ENCODE measurements around the gene BAHD1. TPM values are rescaled to one million over a fixed set of nuclear protein-coding genes. Genes with fewer than 3 reads are reported as not detected.

Gene BAHD1
- total RNA-seq, 1 experiment from 2014 or later = 11.0 TPM

DNA sequence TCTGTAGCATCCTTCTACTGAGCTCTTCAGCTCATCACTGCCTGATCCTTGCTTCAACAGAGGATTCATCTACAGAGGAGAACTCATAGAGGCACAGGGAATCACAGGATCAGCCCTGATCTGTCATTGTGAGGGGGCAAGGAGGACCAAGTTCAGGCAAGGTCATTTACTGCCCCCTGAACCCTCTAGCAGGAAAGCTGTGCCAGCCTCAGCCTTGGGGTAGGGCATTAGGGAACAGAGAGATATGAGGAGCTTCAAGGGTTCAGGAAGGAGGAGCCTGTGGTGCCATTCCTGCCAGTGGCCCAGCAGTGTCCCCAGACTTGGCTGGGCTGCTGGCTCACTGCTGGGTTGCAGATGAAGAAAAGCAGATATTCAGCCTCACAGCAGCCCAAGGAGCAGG is 38.3 kb downstream of the BAHD1 start:
- DNase-seq = no peak
- Histone ChIP-seq H3K27me3 (no peaks in the 10 kb centered on the region), H3K27ac (no peak overlapping the region), H3K9me3 (replicated peaks) (no peaks in the 10 kb centered on the region), H3K36me3 (no peaks in the 10 kb centered on the region), H3K4me3 (no peak overlapping the region), H3K4me1 (peaks cover 22% of the 10 kb centered on the region)

DNA sequence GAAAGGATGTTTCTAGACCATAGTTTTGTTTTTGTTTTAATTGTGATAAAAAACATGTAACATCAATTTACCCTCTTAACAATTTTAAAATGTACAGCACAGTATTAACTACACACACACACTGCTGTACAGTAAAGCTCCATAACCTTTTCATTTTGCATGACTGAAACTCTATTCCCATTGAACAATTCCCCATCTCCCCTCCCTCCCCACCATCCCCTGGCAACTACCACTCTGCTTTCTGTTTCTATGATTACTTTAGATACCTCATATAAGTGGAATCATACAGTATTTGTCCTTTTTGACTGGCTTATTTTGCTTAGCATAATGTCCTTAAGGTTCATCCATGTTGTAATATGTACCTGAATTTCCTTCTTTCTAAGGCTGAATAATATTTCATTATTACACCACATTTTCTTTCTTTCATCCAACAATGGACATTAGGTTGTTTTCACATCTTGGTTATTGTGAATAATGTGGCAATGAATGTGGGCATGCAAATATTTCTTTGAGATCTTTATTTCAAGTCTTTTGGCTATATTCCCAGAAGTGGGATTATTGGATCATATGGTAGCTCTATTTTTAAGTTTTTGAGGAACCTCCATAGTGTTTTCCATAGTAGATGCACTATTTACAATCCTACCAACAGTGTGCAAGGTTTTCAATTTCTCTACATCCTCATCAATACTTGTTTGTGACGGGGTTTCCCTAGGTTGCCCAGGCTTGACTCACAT is 40.8 kb downstream of the BAHD1 start:
- H3K27ac ChIP-seq = no peak overlapping the region
- no peak overlapping the region for H3K4me3 ChIP-seq
- no peaks in the 10 kb centered on the region for H3K27me3 ChIP-seq
- H3K9me3 ChIP-seq (replicated peaks) = no peaks in the 10 kb centered on the region
- peaks cover 22% of the 10 kb centered on the region for H3K4me1 ChIP-seq
- H3K36me3 ChIP-seq = no peaks in the 10 kb centered on the region
- DNase-seq = peak in 1 of 2 experiments; percentile 28

DNA sequence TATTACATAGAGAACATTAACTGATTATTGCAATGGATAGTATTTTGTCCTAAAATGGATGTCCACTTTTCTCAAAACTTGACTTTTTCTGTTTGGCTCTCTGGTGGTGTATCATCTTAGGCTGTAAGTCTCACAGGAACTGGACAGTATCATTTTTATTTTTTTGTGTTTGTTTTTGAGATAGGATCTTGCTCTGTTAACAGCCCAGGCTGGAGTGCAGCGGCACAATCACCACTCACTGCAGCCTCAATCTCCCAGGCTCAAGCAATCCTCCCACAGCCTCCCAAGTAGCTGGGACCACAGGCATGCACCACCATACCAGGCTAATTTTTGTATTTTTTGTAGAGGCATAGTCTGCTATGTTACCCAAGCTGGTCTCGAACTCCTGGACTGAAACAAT is 43.2 kb downstream of the BAHD1 start:
- Histone ChIP-seq H3K9me3 (replicated peaks) (no peaks in the 10 kb centered on the region; the same call in 1 of the 2 replicates), H3K36me3 (no peaks in the 10 kb centered on the region), H3K27ac (no peak overlapping the region), H3K4me3 (no peak overlapping the region), H3K27me3 (no peaks in the 10 kb centered on the region), H3K4me1 (peaks cover 11% of the 10 kb centered on the region)
- DNase-seq = no peak

DNA sequence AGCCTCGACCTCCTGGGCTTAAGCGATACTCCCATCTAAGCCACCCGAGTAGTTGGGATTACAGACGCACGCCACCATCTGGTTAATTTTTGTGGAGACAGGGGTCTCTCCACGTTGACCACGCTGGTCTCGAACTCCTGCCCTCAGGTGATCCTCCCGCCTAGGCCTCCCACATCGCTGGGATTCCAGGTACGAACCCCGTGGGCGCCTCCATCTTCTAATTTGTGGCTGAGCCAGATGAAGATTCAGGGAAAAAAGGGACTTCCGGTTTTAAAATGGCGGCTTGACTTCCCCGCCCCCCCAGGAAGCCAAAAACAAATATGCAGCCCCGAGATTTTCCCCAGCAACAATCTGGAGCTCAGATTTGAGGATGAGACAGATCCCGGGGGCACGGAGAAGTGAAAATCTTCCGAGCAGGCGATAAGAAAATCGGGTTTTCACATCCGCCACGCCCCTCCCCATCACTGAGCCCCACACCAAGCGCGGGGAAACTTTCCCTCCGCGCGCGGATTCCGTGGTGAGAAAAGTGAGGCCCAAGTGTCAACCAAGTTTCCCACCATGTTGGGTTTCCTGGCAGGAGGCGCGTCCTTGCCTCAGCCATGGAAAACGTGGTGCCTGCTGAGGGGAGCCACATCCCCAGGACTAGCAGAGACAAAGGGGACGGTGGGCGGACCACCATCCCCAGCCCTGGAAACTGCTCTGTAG is 45.5 kb downstream of the BAHD1 start:
- H3K9me3 ChIP-seq (replicated peaks) = no peaks in the 10 kb centered on the region; the same call in 1 of the 2 replicates
- H3K36me3 ChIP-seq = no peaks in the 10 kb centered on the region
- H3K4me1 ChIP-seq = peaks cover 9% of the 10 kb centered on the region
- DNase-seq = no peak
- no peak overlapping the region for H3K4me3 ChIP-seq
- no peak overlapping the region for H3K27ac ChIP-seq
- no peaks in the 10 kb centered on the region for H3K27me3 ChIP-seq

DNA sequence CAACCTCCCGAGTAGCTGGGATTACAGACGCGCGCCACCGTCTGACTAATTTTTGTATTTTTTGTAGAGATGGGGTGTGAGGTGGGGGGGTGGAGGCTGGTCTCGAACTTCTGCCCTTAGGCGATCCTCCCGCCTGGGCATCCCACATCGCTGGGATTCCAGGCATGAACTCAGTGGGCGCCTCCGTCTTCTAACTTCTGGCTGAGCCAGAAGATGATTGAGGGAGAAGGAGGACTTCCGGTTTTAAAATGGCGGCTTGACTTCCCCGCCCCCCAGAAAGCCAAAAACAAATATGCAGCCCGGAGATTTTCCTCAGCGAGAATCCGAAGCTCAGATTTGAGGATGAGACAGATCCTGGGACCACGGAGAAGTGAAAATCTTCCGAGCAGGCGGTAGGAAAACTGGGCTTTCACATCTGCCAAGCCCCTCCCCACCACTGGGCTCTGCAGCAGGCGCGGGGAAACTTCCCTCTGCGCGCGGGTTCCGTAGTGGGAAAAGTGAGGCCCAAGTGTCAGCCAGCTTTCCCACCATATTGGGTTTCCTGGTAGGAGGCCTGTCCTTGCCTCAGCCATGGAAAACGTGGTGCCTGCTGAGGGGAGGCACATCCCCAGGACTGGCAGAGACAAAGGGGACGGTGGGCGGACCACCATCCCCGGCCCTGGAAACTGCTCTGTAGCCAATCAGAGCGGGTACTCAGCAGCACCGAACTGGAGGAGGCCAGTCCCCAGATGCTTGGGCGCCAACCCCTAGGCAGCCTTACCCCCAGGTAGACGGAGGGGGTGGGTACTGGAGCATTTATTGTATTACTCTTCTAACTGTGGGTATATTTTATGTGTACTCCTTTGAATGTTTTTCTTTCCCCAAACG is 47.3 kb downstream of the BAHD1 start:
- H3K9me3 ChIP-seq (replicated peaks) = no peaks in the 10 kb centered on the region; the same call in 1 of the 2 replicates
- no peak overlapping the region for H3K4me3 ChIP-seq
- no peak overlapping the region for H3K27ac ChIP-seq
- DNase-seq = no peak
- H3K4me1 ChIP-seq = no peaks in the 10 kb centered on the region
- no peaks in the 10 kb centered on the region for H3K27me3 ChIP-seq
- no peaks in the 10 kb centered on the region for H3K36me3 ChIP-seq

DNA sequence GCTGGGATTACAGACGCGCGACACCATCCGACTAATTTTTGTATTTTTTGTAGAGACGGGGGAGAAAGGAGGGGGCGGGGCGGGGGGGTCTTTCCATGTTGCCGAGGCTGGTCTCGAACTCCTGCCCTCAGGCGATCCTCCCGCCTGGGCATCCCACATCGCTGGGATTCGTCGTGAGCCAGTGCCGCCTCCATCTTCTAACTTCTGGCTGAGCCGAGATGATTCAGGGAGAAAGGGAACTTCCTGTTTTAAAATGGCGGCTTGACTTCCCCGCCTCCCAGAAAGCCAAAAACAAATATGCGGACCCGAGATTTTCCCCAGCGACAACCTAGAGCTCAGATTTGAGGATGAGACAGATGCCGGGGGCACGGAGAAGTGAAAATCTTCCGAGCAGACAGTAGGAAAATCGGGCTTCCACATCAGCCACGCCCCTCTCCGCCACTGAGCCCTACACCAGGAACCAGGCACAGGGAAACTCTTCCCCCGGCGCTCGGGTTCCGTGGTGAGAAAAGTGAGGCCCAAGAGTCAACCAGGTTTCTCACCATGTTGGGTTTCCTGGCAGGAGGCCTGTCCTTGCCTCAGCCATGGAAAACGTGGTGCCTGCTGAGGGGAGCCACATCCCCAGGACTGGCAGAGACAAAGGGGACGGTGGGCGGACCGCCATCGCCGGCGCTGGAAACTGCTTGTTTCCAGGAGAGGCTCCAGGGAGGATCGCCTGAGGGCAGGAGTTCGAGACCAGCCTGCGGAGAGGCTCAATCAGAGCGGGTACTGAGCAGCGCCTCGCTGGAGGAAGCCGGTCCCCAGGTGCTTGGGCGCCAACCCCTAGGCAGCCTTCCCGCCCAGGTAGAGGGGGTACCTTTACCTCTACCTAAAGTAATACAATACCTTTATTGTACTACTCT is 48.8 kb downstream of the BAHD1 start:
- no peak for DNase-seq
- Histone ChIP-seq H3K4me1 (no peaks in the 10 kb centered on the region), H3K36me3 (no peaks in the 10 kb centered on the region), H3K9me3 (replicated peaks) (no peaks in the 10 kb centered on the region; the same call in 1 of the 2 replicates), H3K27me3 (no peaks in the 10 kb centered on the region), H3K4me3 (no peak overlapping the region), H3K27ac (no peak overlapping the region)

DNA sequence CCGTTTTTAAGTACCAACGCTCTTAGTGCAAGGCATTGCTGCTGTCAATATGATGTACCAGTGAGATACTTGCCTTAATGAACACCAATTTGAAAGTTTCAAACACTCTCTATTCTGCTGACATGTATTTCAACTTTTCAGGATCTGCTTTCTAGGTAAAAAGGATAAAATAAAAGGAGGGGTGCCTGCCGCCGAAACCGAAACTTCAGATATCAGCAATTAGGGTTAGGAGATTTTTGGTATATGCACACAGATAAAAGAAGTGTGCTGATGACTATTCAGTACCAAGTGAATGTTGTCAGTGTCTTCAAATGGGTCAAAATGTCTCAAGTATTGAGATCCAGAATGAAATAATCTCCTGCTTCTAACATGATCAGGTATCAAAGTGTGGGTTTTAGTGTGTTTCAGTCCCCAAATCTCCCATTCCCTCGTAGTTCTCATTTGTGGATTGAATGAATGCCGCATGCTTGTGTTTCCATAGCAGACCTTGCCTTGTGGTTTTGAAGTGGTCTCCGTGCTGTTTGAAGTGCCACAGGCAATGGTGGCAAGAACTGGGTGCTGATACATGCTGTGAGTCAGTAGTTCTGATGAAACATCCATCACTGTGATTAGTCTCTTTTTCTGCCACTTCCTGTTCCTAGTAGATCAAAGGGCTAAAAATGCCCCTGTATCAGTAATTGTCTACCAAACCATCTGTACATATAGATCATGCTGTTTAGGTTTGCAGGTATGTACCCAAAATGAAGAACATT is 52.5 kb downstream of the BAHD1 start:
- Histone ChIP-seq H3K27ac (no peak overlapping the region), H3K27me3 (no peaks in the 10 kb centered on the region), H3K4me1 (peaks cover 2% of the 10 kb centered on the region; the same call in 1 of the 2 replicates), H3K4me3 (no peak overlapping the region), H3K9me3 (replicated peaks) (no peaks in the 10 kb centered on the region), H3K36me3 (no peaks in the 10 kb centered on the region)
- DNase-seq = no peak

DNA sequence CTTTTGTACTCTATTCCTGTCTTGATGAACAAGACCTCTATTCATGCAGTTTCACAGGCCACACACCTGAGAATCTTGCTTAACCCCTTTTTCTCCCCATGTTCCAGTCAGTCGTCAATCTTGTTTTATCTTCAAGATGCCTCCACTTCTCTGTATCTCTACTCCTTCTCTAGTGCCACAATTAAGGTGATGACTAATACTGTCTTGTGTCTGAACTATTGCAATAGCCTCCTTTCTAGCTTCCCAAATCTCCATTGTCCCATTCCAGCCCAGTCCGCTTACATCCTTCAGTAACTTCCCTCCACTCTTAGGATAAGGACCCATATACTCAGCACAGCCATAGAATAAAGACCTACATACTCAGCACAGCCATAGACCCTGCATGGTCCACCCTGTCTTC is 54.8 kb downstream of the BAHD1 start:
- Histone ChIP-seq H3K27ac (no peak overlapping the region), H3K4me3 (no peak overlapping the region), H3K36me3 (no peaks in the 10 kb centered on the region), H3K9me3 (replicated peaks) (no peaks in the 10 kb centered on the region), H3K27me3 (no peaks in the 10 kb centered on the region), H3K4me1 (peaks cover 13% of the 10 kb centered on the region)
- no peak for DNase-seq

DNA sequence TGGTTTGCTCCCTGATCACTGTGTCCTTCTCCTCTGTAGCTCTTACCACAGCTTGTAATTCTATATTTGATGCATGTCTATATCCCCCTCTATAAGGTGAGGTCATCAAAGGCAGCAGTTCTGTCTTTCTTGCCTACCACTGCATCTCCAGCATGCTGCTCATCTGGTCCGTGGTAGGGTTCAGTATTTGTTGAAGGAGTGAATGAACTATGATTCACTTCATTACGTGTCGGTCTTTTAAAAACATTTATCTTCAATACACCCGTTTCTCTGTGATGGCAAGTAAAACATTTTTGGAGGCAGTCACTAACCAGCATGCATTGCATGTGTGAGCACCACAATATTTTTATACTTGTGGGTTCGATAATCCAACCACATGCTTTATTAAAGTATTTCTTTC is 57.7 kb downstream of the BAHD1 start:
- peak in 1 of 2 experiments; percentile 19 for DNase-seq
- no peaks in the 10 kb centered on the region for H3K27me3 ChIP-seq

DNA sequence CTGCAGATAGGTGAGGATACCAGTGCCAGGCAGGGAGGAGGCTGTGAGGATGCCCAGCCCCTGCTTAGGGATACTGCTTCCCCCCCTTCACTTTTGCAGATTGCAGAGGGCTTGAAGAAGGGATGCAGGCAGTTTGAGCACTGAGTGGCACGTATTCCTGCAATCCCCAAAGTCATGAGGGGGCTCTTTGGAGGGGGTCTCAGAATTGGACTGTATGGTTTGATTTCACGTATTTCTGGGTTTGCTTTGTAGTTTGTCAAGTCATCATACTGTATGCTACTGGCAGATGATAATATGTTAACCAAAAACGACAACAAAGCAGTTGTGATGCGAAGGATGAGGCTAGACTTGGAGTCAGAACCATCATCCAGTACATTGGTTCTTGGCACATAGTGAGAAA is 58.1 kb downstream of the BAHD1 start:
- no peaks in the 10 kb centered on the region for H3K9me3 ChIP-seq (replicated peaks)
- H3K4me1 ChIP-seq = peaks cover 14% of the 10 kb centered on the region
- no peak overlapping the region for H3K27ac ChIP-seq
- DNase-seq = no peak
- no peaks in the 10 kb centered on the region for H3K27me3 ChIP-seq
- H3K36me3 ChIP-seq = no peaks in the 10 kb centered on the region
- no peak overlapping the region for H3K4me3 ChIP-seq

More for the DNA sequence above, 57.7 kb downstream of the BAHD1 start:
- Histone ChIP-seq H3K9me3 (replicated peaks) (no peaks in the 10 kb centered on the region), H3K36me3 (no peaks in the 10 kb centered on the region), H3K4me3 (no peak overlapping the region), H3K27ac (no peak overlapping the region), H3K4me1 (peaks cover 14% of the 10 kb centered on the region)

DNA sequence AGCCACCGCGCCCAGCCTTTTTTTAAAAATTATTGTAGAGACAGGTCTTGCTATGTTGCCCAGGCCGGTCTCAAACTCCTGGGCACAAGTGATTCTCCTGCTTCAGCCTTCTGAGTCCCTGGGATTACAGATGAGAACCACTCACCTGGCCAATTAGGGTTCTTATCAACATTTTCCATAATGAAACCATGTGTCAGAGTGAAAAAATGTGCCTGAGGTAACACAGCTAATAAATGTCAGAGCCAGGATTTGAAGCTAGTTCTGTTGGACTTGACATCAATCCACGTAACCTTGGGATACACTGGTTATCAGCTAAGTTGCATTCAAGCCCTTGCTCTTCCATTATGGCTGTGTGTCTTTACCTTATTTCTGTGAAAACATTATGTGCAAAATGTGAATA is 59.2 kb downstream of the BAHD1 start:
- no peak overlapping the region for H3K4me3 ChIP-seq
- no peak for DNase-seq
- H3K9me3 ChIP-seq (replicated peaks) = no peaks in the 10 kb centered on the region
- H3K4me1 ChIP-seq = peaks cover 14% of the 10 kb centered on the region
- H3K36me3 ChIP-seq = no peaks in the 10 kb centered on the region
- H3K27me3 ChIP-seq = no peaks in the 10 kb centered on the region
- no peak overlapping the region for H3K27ac ChIP-seq

DNA sequence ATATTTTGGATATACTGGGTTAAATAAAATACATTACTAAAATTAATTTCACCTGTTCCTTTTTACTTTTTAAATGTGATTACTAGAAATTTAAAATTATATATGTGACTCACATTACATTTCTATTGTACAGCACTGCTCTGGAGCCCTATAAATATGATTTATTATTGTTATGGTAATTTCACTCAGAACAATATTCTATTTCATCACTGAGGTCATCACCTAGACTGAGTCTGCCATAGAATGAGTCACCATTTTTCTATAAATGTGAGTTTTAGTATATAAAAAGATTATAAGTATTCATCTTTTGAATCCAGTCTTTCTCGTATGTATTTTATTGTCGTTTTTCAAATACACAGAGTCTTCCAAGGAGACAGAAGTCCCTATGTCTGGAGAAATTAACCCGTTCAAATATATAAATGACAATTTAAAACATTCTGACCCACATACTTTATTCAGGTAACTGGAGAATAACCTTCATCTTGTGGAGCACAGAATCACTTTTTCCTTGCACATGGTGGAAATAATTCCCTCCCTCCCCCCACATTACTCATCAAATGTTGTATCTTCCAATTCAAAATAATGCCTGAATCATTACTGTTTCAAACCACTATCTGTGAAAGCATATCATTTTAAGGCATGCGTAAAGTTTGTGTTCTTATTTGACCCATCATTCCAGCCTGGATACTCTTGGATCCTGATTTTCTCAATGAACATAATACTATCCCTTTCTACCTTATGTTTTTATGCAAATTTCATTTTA is 60.0 kb downstream of the BAHD1 start:
- no peak for DNase-seq

DNA sequence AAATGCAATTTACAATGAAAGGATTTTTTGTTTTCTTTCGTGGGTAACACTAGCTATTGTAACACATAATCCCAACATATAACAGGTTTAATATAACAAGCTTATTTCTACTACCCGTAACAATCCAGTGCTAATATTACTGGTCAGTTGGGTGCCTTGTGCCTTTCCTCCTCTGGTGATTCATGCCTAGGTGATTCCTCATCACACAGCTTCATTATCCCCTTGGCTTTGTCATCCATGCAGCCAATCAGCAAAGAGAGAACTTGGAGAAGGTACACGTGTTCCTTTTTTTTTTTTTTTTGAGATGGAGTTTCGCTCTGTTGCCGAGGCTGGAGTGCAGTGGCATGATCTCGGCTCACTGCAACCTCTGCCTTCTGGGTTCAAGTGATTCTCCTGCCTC is 60.7 kb downstream of the BAHD1 start:
- H3K9me3 ChIP-seq (replicated peaks) = no peaks in the 10 kb centered on the region
- no peaks in the 10 kb centered on the region for H3K36me3 ChIP-seq
- H3K4me3 ChIP-seq = no peak overlapping the region
- H3K4me1 ChIP-seq = peaks cover 14% of the 10 kb centered on the region
- no peak for DNase-seq
- no peak overlapping the region for H3K27ac ChIP-seq
- H3K27me3 ChIP-seq = no peaks in the 10 kb centered on the region

More for the DNA sequence above, 60.0 kb downstream of the BAHD1 start:
- Histone ChIP-seq H3K4me1 (peaks cover 14% of the 10 kb centered on the region), H3K36me3 (no peaks in the 10 kb centered on the region), H3K9me3 (replicated peaks) (no peaks in the 10 kb centered on the region), H3K27me3 (no peaks in the 10 kb centered on the region), H3K27ac (no peak overlapping the region), H3K4me3 (no peak overlapping the region)
